SU-DHL-6 (cell line): ENCODE measurements around the gene NDFIP1.

Experiments
- EZH2phosphoT487 ChIP-seq: fragments of 200-600 bp; sonication (generic), shearing (Covaris generic); conservative IDR thresholded peaks from 2 replicates; pipeline ENCODE4 v1.6.1; 2018; ENCODE audit warnings: mild to moderate bottlenecking, antibody characterized with exemption, low read length, moderate library complexity, mixed read lengths
- TF ChIP-seq, protein P1 (sequence below): fragments of 200-600 bp; sonication (generic); IDR thresholded peaks from one replicate; pipeline ENCODE4 v1.5.1; 2017; ENCODE audit warnings: antibody characterized with exemption, mild to moderate bottlenecking, low read length, moderate library complexity; ENCODE audit not compliant: insufficient read depth, poor library complexity, severe bottlenecking

GRCh38 chr5:142182840-142183239, 74.3 kb downstream of the NDFIP1 start:
- no peak for TF ChIP-seq EZH2phosphoT487
- TF ChIP-seq, protein P1, sequence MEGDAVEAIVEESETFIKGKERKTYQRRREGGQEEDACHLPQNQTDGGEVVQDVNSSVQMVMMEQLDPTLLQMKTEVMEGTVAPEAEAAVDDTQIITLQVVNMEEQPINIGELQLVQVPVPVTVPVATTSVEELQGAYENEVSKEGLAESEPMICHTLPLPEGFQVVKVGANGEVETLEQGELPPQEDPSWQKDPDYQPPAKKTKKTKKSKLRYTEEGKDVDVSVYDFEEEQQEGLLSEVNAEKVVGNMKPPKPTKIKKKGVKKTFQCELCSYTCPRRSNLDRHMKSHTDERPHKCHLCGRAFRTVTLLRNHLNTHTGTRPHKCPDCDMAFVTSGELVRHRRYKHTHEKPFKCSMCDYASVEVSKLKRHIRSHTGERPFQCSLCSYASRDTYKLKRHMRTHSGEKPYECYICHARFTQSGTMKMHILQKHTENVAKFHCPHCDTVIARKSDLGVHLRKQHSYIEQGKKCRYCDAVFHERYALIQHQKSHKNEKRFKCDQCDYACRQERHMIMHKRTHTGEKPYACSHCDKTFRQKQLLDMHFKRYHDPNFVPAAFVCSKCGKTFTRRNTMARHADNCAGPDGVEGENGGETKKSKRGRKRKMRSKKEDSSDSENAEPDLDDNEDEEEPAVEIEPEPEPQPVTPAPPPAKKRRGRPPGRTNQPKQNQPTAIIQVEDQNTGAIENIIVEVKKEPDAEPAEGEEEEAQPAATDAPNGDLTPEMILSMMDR, result no peak
